Sigmoid colon (tissue), 7 donors: Measurements from ENCODE around the gene GJA3. TPM values are rescaled to one million over a fixed set of nuclear protein-coding genes. Genes with fewer than 3 reads are reported as not detected.

Experiments
- DNase-seq: peaks from one replicate; pipeline ENCODE4 v3.0.0-alpha.2; 2019
- H3K27ac ChIP-seq, 4 donors: fragments of 200-600 bp; sonication (generic); one replicate each; pipeline ENCODE4 v1.5.1; 2016 to 2019; ENCODE audit warnings: mild to moderate bottlenecking in 1 of 4
- H3K27me3 ChIP-seq, 3 donors: fragments of 200-600 bp; sonication (generic); one replicate each; pipeline ENCODE4 v1.5.1; 2019; ENCODE audit warnings: mild to moderate bottlenecking in 1 of 3
- H3K36me3 ChIP-seq, 4 donors: fragments of 200-600 bp; sonication (generic); one replicate each; pipeline ENCODE4 v1.5.1; 2016 to 2019
- H3K4me1 ChIP-seq, 4 donors: fragments of 200-600 bp; sonication (generic); one replicate each; pipeline ENCODE4 v1.5.1; 2017 to 2019
- H3K4me3 ChIP-seq, 4 donors: fragments of 200-600 bp; sonication (generic); one replicate each; pipeline ENCODE4 v1.5.1; 2017 to 2019; ENCODE audit warnings: mild to moderate bottlenecking in 2 of 4, moderate library complexity in 1 of 4
- H3K9me3 ChIP-seq, 4 donors: fragments of 200-600 bp in 3 of 4; sonication (generic) in 3 of 4; one replicate each; pipeline versions ENCODE4 v1.5.1 to v1.6.1; 2013 to 2019
- EP300 ChIP-seq, 4 donors: sonication (generic); formaldehyde crosslinking; IDR thresholded peaks; one replicate each; pipeline ENCODE4 v1.6.1; 2017; ENCODE audit warnings: antibody characterized with exemption in 4 of 4
- POLR2A ChIP-seq, 2 donors: fragments of 450-650 bp; IDR thresholded peaks; one replicate each; pipeline ENCODE4 v1.6.1; 2016; ENCODE audit warnings: antibody characterized with exemption in 2 of 2, mild to moderate bottlenecking in 2 of 2, moderate library complexity in 2 of 2
- POLR2AphosphoS5 ChIP-seq, 4 donors: sonication (generic); formaldehyde crosslinking; IDR thresholded peaks; one replicate each; pipeline ENCODE4 v1.6.1; 2017; ENCODE audit warnings: antibody characterized with exemption in 4 of 4
- WGBS, 2 donors: extraction: QIAGEN DNeasy Blood & Tissue Kit; methylation state at CpG; one replicate each; pipeline ENCODE4 v1.1.7; 2013; 5-methylcytosine and 5-hydroxymethylcytosine counted together
- intact Hi-C: fragments of 100-400 bp; cut with DNase I; formaldehyde crosslinking; loops from one replicate; pipeline ENCODE4 v1.15.1; 2023
- polyA plus RNA-seq, 3 donors: library from polyadenylated mRNA; stranded (reverse); fragments of 200-250 nt; gene quantifications; one replicate each; pipeline ENCODE4 v1.2.3, GENCODE V29; 2013
- total RNA-seq, 4 donors: library from RNA; depleted of rRNA; stranded (reverse); fragments of >200 nt; gene quantifications; one replicate each; pipeline ENCODE4 v1.1.0, GENCODE V29; 2016
- TF ChIP-seq, protein P1 (sequence below), 4 experiments: fragments of 450-650 bp in 3 of 4; fragments of 200-600 bp in 1 of 4; IDR thresholded peaks; one replicate each; pipeline ENCODE4 v1.5.1; 2016 to 2019; ENCODE audit warnings: antibody characterized with exemption in 4 of 4, mild to moderate bottlenecking in 3 of 4, moderate library complexity in 2 of 4
- donor health status: healthy with polysubstance abuse.
- donor health status: Bipolar disorder and iron deficiency.
- donor health status: healthy.

The GJA3 gene
- total and polyA plus RNA-seq, 7 donors, result 0.10 TPM; not detected in 6

DNA sequence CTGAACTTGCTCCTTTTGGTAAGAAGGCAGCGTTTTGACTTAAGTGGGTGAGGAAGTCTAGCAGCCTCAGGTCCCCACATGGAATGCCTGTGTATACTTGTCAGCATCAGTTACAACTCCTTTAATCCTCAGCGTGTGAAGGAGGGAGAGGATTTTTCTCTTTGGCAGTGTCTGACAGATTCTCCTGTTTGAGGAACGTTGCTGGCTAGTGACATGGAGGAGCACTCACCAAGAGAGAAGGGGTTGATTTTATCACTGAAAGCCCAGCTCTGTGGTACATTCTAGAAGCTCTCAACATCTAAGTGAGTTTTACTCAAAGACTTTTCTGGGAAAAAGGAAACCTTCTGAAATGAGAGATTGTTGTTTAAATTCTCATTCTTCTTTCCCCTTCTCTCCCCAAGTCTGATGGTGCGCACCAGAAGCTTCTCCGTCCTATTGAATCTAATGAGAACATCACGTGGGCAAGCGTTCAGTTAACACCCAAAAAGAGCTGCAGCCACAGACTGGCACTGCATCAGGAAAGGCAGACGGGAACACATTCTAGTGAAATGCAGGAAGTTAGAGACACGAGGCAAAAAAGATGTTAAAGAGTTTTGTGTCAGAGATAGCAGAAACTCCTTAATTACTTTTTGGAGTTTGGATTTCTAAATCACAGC, 58.2 kb downstream of the GJA3 start:
- intact Hi-C loops, result no loop called here
- Histone ChIP-seq H3K27me3 (peaks cover 0 to 49% (median 7%) of the 10 kb centered on the region in 3 donors), H3K4me1 (no peaks in the 10 kb centered on the region), H3K4me3 (no peak overlapping the region), H3K27ac (no peak overlapping the region), H3K9me3 (no peaks in the 10 kb centered on the region), H3K36me3 (no peaks in the 10 kb centered on the region)
- no peak for TF ChIP-seq POLR2AphosphoS5 (IDR thresholded peaks at IDR 0.05)
- TF ChIP-seq EP300 (IDR thresholded peaks at IDR 0.05), result no peak
- TF ChIP-seq, protein P1, sequence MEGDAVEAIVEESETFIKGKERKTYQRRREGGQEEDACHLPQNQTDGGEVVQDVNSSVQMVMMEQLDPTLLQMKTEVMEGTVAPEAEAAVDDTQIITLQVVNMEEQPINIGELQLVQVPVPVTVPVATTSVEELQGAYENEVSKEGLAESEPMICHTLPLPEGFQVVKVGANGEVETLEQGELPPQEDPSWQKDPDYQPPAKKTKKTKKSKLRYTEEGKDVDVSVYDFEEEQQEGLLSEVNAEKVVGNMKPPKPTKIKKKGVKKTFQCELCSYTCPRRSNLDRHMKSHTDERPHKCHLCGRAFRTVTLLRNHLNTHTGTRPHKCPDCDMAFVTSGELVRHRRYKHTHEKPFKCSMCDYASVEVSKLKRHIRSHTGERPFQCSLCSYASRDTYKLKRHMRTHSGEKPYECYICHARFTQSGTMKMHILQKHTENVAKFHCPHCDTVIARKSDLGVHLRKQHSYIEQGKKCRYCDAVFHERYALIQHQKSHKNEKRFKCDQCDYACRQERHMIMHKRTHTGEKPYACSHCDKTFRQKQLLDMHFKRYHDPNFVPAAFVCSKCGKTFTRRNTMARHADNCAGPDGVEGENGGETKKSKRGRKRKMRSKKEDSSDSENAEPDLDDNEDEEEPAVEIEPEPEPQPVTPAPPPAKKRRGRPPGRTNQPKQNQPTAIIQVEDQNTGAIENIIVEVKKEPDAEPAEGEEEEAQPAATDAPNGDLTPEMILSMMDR (IDR thresholded peaks at IDR 0.05), result no peak
- no peak for TF ChIP-seq POLR2A (IDR thresholded peaks at IDR 0.05)
- DNase-seq, result no peak
- 52 to 65% methylated on average over 9 of the region's 9 CpGs for WGBS, 2 donors

GRCh38 chr13:20101467-20102316, 59.2 kb downstream of the GJA3 start:
- no peak for DNase-seq
- TF ChIP-seq POLR2AphosphoS5 (IDR thresholded peaks at IDR 0.05), result no peak
- Histone ChIP-seq H3K36me3 (no peaks in the 10 kb centered on the region), H3K27ac (no peak overlapping the region), H3K9me3 (no peaks in the 10 kb centered on the region), H3K27me3 (peaks cover 0 to 49% (median 7%) of the 10 kb centered on the region in 3 donors), H3K4me1 (no peaks in the 10 kb centered on the region), H3K4me3 (no peak overlapping the region)
- intact Hi-C loops, result no loop called here
- WGBS, 2 donors, result 65 to 82% methylated on average over 8 of the region's 8 CpGs

DNA sequence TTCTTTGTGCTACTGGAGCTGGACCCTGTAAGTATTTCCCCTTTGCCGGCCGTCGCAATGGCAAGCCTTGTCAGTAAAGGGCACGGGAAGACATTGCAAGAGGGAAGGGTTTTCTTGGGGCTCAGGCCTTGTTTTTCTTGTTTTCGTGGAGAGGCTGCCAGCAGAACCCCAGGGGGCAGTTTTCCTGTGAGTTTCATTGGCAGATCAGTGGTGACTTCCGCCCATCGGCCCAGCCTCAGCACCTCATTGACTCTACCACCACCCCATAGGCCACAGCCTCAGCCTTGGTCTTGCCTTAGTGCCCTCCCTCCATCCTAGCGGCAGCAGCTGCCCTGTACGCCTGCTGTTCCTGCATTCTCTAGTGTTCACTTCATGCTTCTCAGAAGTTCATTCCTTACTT, 61.5 kb downstream of the GJA3 start:
- Histone ChIP-seq H3K27me3 (peaks cover 0 to 39% (median 7%) of the 10 kb centered on the region in 3 donors), H3K9me3 (no peaks in the 10 kb centered on the region), H3K4me3 (no peak overlapping the region), H3K4me1 (no peaks in the 10 kb centered on the region), H3K36me3 (no peaks in the 10 kb centered on the region), H3K27ac (no peak overlapping the region)
- no peak for TF ChIP-seq EP300 (IDR thresholded peaks at IDR 0.05)
- no peak for TF ChIP-seq POLR2AphosphoS5 (IDR thresholded peaks at IDR 0.05)
- no peak for TF ChIP-seq POLR2A (IDR thresholded peaks at IDR 0.05)
- TF ChIP-seq, protein P1 (IDR thresholded peaks at IDR 0.05), result no peak
- WGBS, 2 donors, result 73 to 90% methylated on average over 9 of the region's 9 CpGs
- intact Hi-C loops, result no loop called here
- no peak for DNase-seq

GRCh38 chr13:20093951-20094350, 66.9 kb downstream of the GJA3 start:
- no peak for DNase-seq
- Histone ChIP-seq H3K27me3 (no peaks in the 10 kb centered on the region), H3K4me3 (no peak overlapping the region), H3K9me3 (no peaks in the 10 kb centered on the region), H3K27ac (no peak overlapping the region), H3K36me3 (no peaks in the 10 kb centered on the region), H3K4me1 (no peaks in the 10 kb centered on the region)
- WGBS, 2 donors, result 14 to 52% methylated on average over 6 of the region's 6 CpGs
- TF ChIP-seq POLR2A (IDR thresholded peaks at IDR 0.05) (no peak), POLR2AphosphoS5 (IDR thresholded peaks at IDR 0.05) (no peak)
- intact Hi-C loops, result no loop called here

GRCh38 chr13:20090349-20090748, 70.5 kb downstream of the GJA3 start:
- Histone ChIP-seq H3K36me3 (peaks cover 0 to 20% (median 3%) of the 10 kb centered on the region in 4 donors), H3K27me3 (no peaks in the 10 kb centered on the region), H3K4me1 (no peaks in the 10 kb centered on the region), H3K9me3 (no peaks in the 10 kb centered on the region), H3K4me3 (no peak overlapping the region), H3K27ac (no peak overlapping the region)
- no peak for DNase-seq
- intact Hi-C loops, result no loop called here
- 16 to 62% methylated on average over 1 of the region's 1 CpG for WGBS, 2 donors
- TF ChIP-seq EP300 (IDR thresholded peaks at IDR 0.05), result no peak

Other genes with a start within 250 kb of the GJA3 start
- gene ZMYM2, start 202.3 kb downstream of the GJA3 start, total RNA-seq, result 10 to 100 TPM; 64.6 to 70.3 (median 66.0) TPM
- gene ZMYM2, start 202.3 kb downstream of the GJA3 start, polyA plus RNA-seq, result 10 to 100 TPM; 10.4 to 18.8 (median 11.4) TPM
- under 1 TPM in 1 of 4 donors, not detected in 3; 0.49 TPM for gene GJB2, start 31.9 kb upstream of the GJA3 start, total RNA-seq
- gene GJB2, start 31.9 kb upstream of the GJA3 start, polyA plus RNA-seq, result 10 to 100 TPM in 1 of 3 donors, 1 to 10 TPM in 2; 6.0 to 25.9 (median 8.6) TPM
- not detected for gene GJB6, start 71.3 kb upstream of the GJA3 start, total RNA-seq
- gene GJB6, start 71.3 kb upstream of the GJA3 start, polyA plus RNA-seq, result under 1 TPM in 1 of 3 donors, not detected in 2; 0.32 TPM